Left ventricle myocardium superior (tissue), 1 donor: Measurements from ENCODE around the gene EHMT1. TPM values are rescaled to one million over a fixed set of nuclear protein-coding genes. Genes with fewer than 3 reads are reported as not detected.
A peak's percentile ranks its signal among the peaks of the same experiment; 100 is the strongest.

Experiments
- ATAC-seq: fragments of 200-7000 bp; cut with Tn5 transposase; one replicate; pipeline ENCODE4 v1.9.1; 2020; ENCODE audit warnings: mild to moderate bottlenecking, moderate library complexity
- DNase-seq: peaks from one replicate; pipeline ENCODE4 v3.0.0-alpha.2; 2020
- intact Hi-C: fragments of 100-400 bp; cut with micrococcal nuclease; formaldehyde crosslinking; loops from one replicate; pipeline ENCODE4 v1.11.0; 2022
- total RNA-seq: library from RNA; stranded (reverse); fragmentation: NEBNext Ultra II Directional; extraction: Animal tissue kit (Norgen Biotek cat#: 25700); gene quantifications from one replicate; pipeline ENCODE4 v1.2.1, GENCODE V29; 2021
- donor health status: DM: no; HTN: yes; CAD: no; lungs with severe emphysema.

Gene EHMT1
- total RNA-seq, 1 donor from 2014 or later, result 37.0 TPM

DNA sequence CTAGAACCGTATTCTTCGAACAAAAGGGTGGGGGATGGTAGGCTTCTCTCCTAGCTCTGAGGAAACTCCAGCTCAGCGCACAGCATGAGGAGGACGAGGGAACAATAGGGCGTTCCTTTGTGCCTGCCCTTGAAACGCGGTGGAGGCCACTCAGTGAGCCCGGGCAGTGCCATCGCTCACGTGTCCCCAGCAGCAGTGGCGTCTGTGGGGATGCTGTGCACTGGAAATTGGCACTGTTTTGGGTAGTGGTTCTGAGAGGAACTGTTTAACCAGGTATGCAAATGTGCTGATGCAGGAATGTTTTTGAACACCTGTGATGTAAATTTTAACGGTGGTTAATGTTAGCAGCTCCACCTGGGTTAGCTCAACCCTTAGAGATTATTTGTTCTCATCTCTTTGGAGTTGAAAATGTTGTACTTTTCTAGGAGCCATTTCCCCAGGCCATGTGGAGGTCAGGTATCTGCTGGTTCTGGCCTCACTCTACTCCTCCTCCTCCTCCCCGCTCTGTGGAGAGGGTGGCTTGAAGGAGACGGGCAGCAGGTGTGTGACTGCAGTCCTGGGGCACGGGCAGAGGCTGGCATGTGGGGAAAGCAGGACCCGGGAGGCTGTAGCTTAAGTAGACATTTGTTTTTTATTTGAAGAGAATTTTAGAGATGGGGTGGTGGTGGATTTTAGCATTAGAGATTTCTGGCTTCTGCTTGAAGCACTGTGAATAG is 48.3 kb downstream of the EHMT1 start:
- ATAC-seq, result peak; percentile 22
- intact Hi-C loops, result no loop called here
- no peak for DNase-seq

DNA sequence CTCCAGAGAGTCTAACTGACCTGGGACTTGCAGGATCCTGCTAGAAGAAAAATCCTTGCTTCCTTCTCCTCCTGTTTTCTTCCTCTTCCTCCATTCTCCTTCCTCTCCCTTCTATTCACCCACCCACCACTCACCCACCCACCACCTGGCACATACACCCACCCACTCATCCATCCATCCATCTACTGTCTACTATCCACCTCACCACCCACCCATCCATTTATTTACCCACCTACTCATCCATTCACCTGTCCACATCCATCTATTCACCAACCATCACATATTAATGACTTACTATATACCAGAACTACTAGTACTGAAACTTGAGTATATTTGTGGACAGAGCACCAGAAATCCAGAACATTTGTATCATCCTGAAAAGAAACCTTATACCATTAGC is 49.4 kb downstream of the EHMT1 start:
- no peak for ATAC-seq
- intact Hi-C loops, result no loop called here
- no peak for DNase-seq

DNA sequence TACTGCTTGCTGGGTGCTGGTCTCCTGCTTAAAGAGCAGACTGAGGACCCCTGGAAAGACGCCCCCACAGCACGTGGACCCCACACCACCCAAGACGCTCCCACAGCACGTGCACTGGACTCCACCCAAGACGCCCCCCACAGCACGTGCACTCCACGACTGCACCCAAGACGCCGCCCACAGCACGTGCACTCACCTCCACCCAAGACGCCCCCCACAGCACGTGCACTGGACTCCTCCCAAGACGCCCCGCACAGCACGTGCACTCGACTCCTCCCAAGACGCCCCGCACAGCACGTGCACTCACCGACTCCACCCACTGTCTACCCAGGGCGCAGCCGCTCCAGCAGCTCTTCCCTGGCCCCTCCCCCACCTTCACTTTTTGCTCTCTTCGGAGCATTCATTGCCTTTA is 50.5 kb downstream of the EHMT1 start:
- intact Hi-C loops, result no loop called here
- DNase-seq, result no peak
- ATAC-seq, result peak; percentile 4

DNA sequence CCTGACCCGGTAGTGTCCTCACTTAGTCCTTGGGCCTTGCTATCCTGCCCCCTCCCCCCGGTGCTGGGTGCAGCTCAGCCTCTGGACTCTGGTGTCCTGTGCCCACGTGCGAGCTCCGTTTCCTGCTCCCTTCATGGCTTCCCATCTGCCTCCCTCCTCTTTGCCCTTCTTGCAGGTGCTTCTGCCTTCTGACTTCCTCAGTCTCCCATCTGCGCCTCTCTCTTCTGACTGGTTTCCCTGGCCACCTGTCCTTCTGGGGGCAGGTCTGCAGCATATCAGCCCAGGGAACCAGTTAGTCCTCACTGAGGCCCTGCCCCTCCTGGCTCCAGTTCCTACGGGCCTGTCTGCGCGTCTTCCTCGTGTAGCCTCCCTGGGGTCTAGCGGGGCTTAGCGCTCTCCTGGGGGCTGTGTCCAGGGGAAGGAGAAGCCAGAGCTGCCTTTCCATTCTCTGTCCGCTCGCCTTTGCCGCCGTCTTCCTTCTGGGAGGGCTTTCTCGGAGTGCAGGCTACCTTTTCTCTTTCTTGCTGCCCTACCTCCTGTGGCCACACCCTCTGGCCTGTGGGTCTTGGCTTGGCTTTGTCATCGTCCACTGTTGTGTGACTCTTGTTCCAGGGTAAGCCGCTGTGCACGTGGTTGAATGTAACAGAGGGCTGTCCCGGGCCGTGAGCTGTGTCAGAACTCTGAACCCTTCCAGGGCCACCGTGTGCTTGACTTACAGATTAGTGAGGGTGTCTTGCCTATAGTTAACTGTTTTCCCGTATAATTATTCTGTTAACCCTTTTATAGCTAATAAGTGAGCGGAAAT is 51.8 kb downstream of the EHMT1 start:
- ATAC-seq, result peak; percentile 72
- intact Hi-C loops, result no loop called here

DNA sequence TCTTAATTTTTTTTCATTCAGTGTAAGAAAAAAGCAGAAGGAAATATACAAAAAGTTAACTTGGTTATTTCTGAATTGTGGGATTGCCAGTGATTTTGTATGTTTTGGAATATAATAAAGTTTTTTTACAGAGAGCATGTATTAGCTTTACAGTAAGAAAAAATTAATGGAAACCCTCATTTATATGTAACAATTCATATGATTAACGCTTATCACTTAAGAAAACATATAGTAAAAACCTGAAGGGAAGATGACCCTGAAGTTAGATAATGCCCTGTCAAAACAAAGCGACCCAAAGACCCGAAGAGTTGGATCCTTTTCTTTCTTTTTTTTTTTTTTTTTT is 52.4 kb downstream of the EHMT1 start:
- no peak for DNase-seq
- ATAC-seq, result no peak
- intact Hi-C loops, result no loop called here

More for the DNA sequence above, 51.8 kb downstream of the EHMT1 start:
- peak; percentile 62 for DNase-seq

DNA sequence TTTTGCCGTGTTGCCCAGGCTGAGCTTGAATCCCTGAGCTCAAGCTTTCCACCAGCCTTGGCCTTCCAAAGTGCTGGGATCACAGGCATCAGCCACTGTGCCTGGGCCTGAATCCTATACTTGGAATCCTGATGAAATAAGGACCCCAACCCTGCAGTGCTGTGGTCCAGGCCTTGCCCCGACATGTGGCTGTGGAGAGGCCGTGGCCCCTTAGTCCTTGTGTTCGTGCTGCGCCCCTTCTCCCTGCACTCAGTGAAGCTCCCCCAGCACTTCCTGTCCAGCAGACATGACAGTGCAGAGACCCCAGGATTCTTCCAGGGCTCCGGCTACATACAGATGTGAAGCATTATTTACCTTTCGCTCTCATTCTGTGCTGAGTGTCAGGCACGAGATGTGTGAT is 52.9 kb downstream of the EHMT1 start:
- ATAC-seq, result no peak
- no peak for DNase-seq
- intact Hi-C loops, result no loop called here

DNA sequence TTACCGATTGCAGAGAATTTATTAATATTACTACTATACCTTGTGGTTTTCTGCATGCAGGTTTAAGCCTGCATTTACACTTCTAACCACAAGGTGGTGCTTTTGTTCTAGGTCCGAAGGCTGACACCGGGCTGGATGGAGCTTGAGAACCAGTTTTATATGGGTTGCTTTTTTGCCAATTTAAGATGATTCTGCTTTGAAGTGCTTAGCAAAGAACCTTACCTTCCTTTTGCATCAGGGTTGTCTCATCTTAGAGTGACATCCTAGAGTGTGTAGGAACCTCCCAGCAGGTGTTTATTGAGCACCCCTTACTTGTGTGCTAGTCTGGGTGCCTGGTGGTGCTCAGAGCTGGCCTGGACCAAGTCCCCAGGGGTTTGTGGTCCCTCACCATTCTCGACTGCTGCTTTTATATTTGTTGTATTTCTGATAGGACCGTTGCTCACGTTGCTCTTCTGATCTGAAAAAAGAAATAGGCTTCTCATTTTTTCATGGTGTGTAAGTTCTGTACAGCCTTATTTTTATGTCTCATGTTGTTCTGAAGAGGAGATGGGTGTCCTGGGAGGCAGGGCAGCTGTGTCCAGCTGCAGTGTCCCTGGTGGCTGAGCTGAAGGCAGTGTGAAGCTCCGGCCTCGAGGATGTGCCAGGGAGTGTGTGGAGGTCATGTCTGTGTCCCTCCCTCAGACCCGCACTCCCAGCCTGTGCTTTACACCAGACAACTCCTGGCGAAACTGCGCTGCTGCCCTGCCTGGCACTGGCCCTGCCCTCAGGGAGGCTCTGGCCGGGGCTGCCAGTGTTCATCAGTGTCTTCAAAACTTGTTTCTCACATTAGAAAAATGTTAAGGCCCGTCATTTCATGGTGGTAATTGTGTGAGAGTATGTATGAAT is 54.3 kb downstream of the EHMT1 start:
- intact Hi-C loops, result no loop called here
- peak; percentile 69 for DNase-seq
- ATAC-seq, result peak; percentile 63

DNA sequence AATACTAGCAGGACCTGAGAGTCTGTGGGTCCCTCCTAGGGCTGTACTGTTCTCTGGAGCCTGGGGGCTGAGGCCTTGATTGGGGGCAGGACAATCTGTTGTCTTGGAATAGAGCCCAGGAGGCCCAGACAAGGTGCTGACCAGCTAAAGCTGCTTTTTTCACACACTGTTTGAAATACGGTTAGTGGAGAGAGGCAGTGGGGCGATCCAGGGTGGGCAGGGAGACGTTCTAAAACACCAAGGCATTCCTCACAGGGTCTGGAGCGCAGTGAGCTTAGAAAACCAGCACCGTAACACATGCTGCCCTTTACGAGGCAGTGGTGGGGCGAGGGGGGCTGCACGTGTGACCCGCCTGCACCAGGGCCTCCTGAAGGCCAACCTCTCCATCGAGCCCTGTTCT is 55.1 kb downstream of the EHMT1 start:
- ATAC-seq, result peak; percentile 38
- no peak for DNase-seq
- intact Hi-C loops, result no loop called here

DNA sequence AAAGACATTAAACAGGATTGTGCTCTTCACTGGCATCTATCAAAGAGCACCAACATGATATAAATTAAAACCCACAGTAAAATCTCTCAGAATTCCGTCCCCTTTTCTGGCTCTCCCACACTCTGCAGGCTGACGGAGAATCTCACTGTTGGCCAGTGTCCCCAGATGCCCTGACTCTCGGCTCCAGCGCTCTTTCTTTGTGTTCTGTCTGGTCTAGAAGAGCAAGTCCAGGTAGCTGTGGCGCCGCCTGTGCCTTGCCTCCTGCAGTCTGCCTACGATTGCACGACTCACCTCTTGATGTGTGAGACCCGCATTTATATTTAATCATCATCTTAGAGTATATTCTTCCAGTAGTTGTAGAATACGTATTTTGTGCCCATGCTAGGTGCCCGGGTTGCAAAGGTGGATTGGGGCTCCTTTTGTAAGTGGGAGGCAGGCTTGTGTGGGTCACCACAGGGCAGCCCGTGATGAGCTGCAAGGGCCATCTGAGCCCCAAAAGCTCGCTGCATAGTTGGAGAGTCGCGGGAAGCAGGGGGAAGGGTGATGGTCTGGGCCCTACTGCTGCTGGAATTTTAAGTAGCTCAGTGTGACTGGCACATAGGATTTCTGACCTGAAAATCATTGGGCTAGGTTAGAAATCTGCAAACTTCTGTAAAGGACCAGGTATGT is 55.6 kb downstream of the EHMT1 start:
- no peak for DNase-seq
- ATAC-seq, result peak; percentile 51
- intact Hi-C loops, result no loop called here

DNA sequence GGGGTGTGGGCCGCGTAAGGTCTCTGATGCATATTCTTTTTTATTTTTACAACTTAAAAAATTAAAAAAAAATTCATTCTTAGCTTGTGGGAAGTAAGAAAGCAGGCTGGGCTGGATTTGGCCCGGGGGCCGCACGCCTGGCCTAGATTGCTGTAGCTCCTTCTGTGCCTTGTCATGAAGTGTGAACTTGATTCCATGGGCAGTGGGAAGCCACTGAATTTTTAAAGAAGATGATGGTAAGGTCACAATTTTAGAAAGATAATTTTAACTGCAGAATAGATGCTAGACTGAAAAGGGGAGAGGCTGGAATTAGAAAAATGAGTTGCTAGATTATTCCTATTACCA is 56.1 kb downstream of the EHMT1 start:
- DNase-seq (no peak), ATAC-seq (no peak)
- intact Hi-C loops, result no loop called here

DNA sequence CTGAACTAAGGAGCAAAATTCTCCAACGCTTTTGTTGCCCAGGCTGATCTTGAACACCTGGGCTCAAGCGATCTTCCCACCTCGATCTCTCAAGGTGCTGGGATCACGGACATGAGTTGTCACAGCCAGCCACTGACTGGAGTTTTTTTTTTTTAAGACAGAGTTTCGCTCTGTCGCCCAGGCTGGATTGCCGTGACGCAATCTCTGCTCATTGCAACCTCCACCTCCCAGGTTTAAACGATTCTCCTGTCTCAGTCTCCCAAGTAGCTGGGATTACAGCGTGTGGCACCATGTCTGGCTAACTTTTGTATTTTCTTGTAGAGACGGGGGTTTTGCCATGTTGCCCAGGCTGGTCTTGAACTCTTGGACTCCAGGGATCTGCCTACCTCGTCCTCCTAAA is 58.2 kb downstream of the EHMT1 start:
- ATAC-seq (no peak), DNase-seq (no peak)
- intact Hi-C loops, result no loop called here

DNA sequence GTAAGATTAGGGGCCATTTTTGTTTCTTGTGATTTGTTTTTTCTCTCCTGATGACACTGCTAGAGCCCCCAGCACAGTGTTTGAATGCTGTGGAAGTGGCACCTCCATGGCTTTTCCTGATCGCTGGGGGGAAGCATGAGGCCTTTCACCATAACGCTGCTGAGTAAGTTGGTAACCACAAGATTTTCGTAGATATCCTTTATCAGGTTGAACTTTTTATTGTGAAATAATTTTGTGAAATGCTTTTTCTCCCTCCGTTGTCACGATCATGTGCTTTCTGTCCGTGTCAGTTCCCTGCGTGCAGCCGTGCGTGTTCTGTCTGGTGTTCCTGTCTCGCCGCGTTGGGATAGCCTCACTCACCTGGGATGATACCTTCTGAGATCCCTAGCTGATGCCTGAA is 59.4 kb downstream of the EHMT1 start:
- ATAC-seq (no peak), DNase-seq (no peak)
- intact Hi-C loops, result no loop called here

DNA sequence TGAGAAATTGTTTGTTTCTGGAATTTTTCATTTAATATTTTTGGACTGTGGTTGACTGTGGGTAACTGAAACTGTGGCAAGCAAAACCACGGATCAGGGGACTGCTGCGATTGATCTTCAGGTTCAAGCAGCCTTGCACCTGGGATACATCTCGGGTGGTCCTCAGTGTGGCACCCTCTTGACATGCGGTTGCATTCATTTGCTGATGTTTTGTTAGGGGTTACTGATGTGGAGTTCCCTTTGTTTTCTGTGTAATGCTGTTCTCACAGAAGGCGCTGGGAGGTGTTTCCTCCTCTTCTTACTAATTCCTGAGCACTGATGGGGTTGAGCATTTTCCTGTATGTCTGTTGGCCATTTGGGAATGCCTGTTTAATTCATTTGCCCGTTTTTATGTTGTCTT is 60.4 kb downstream of the EHMT1 start:
- intact Hi-C loops, result no loop called here

DNA sequence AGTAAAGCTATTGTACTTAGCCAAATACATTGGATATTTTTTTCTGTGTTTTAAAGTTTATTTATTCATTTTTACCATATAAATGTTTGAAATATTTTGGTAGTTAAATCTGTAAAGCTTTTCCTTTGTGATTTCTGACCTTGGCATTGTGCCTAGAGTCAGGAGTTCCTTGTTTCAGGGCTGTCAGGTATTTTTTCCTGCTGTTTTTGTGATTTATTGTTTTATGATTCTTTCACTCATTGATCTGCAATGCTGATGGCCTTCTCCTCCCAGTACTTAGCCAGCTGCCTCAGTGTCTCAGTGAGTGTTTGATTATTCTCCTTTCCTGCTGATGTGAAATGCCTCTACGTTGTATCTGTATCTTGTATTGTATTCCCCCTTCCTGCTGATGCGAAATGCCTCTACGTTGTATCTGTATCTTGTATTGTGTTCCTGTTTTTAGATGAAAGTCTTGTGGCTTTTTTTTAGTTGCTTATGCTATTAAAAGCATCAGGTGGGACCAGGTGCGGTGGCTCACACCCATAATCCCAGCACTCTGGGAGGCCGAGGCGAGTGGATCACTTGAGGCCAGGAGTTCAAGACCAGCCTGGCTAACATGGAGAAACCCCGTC is 61.0 kb downstream of the EHMT1 start:
- ATAC-seq (no peak), DNase-seq (no peak)
- intact Hi-C loops, result no loop called here

More for the DNA sequence above, 60.4 kb downstream of the EHMT1 start:
- ATAC-seq (no peak), DNase-seq (no peak)

DNA sequence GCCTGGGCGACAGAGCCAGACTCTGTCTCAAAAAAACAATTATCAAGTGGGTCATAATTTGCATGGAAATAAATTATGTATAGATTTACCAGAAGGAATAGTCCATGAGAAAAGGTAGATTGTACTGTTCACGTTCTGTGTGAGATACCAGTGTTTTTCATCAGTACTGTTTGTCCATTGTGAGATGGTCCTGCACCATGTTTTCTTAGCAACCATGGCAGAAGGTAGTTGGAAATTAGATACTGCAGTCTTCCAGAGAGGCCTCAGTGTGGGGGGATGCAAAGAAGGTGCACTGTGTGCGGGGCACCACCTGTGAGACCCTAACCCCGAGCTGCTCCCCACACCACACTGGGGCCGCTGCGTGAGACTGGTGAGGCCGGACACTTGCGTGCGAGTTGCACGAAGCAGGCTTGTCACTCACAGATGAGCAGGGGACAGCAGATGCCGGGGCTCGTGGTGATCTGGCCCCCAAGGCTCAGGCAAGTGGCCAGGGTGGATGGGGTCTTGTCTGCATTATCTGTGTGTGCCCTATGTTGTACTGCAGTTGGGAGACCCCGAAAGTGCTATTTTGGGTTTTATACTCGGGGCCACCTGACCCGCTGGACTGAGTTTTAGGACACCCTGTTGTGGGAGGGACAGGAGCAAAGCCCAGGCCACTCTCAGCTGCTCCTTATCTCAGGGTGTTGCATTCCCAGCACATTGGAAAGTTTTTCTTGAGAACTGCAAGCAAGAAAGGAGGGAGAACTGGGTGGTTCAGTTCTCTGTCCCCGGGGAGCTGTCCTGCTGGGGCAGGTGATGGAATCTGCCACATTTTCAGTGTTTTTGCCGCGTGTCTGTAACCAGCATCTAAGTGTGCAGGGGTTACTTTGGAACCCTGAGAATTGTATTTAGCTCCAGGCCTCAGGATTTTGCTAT is 61.9 kb downstream of the EHMT1 start:
- peak; percentile 56 for ATAC-seq

DNA sequence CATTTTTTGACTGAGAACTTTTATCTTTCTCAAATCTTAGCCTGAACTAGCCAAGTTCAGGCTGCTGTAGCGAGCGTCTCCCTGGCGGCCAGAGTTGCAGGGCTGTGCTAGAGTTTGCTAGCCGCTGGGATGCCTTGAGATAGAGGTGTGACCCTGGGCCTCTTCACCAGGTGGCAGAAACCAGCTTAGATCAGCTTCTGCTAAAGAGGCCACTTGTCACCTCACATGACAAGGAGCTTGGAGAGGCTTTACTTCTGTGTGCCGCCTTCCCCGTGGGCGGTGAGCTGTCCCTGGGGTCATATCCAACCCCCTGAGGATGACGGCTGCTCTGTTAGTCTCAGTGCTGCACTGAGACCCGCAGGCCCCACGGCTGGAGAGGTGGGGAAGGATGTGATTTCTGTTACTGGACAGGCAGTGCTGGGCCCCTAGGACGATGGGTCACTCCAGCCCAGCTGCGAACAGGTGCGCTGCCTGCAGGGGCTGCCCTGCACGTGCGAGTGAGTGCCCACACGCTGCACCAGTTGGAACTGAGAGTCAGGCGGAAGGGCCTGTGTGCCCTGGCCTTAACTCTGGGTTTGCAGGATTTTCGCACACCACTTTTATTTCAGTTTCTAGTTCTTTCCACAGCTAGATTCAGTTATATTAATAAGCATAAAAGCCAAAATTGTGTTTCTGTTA is 63.8 kb downstream of the EHMT1 start:
- no peak for ATAC-seq
- intact Hi-C loops, result no loop called here
- no peak for DNase-seq

More for the DNA sequence above, 61.9 kb downstream of the EHMT1 start:
- no peak for DNase-seq
- intact Hi-C loops, result no loop called here

DNA sequence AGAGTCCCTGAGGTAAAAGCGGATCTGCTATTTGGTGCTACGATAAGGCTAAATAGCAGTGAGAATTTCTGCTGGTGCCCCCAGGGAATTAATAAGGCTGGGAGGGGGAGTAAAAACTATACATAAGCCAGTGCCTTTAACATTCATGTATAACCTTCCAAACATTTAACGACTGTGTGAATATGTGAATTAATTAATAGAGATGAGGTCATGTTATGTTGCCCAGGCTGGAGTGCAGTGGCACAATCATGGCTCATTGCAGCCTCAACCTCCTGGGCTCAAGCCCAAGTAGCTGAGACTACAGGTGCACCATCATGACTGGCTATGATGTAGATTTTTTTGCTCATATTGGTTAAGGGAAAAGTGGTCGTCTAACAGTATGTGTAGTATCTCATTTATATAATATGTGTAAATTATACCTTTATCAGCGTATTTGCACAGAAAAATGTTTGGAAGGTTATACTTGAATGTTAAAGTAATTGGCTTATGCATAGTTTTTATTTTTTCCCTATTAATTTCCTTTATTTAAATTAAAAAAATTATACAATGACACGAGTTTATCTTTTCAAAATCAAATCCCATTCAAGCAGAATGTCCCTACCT is 64.6 kb downstream of the EHMT1 start:
- intact Hi-C loops, result no loop called here
- ATAC-seq, result no peak

More for the DNA sequence above, 64.6 kb downstream of the EHMT1 start:
- no peak for DNase-seq
